ENCODE results near the gene TTLL11.
"Not testable (repeated sequence)": the region's sequence is repeated elsewhere in the genome, so short reads cannot be mapped to it uniquely, and the experiment has no call there.

TTLL11 gene

GRCh38 chr9:122126331-122127261, 33.5 kb upstream of the TTLL11 start:
- DNase-seq: peak; percentile 62

DNA sequence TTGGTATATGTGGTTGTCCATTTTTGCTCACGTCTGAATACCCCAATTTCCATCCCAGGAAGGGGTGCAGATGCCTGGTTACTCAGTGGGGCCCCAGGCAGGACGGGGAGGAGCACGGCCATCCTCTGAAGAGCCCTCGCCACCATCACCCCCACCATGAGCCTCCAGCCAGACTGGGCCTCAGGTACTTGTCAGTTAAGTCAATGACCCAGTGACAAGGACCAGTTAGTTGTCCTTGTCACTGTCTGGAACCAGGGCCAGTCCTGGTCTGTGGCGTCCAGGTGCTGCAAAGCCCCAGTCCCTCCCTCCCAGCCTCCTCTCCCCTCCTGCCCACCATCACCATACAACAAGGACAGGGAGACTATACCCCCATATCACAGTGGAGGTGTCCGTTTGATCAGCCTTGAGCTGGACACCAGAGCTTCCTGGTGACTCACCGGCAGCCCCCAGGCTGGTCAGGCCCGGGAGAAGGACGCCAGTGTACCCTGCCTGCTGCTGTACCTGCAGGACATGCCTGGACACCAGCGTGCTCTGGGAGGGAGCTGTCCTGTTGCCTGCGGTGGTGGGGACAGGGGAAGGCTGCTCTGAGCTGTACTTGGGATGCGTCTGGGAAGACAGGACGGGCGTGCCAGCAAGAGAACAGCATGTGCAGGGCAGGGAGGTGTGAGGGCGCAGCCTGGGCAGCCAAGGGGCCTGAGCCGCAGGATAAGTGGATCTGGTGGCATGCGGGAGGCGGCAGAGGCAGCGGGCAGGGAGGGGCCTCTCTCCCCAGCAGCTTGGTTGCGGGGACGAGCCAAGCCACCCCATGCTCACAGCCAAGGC, 32.6 kb upstream of the TTLL11 start:
- DNase-seq: peak; percentile 47

GRCh38 chr9:122125158-122125508, 32.0 kb upstream of the TTLL11 start:
- peak; percentile 71 for DNase-seq

DNA sequence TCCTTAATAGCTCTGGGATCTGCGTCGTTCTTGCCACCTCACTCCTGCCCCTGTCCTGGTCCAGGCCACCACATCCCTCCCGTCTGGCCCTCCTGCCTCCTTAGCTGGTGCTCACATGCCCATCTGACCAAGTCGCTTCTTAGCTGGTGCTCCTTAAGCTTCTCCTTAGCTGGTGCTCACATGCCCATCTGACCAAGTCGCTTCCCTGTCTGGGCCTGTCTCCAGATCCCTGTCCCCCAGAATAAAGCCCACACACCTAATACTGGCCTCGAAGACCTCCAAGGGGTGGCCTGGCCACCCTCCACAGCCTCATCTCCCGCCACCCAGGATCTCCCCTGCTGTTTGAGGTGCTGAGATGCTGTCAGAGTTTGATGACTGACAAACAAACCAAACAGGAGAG, 31.4 kb upstream of the TTLL11 start:
- DNase-seq: no peak

DNA sequence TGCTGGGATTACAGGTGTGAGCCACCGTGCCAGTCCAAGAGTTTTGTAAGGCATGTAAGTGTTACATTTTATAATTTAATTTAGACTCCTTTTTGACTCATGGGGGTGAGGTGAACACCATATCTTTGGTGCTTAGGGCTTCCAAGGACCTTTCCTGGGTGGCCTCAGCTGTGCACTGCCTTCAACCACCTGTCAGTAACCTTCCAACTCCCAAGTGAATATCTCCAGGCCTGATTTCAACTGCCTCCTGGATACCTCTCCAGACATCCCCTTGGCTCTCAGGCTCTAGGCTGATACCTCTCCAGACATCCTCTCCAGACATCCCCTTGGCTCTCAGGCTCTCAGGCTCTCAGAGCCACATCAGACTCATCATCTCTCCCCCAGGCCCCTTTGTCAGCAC, 30.9 kb upstream of the TTLL11 start:
- DNase-seq: no peak

DNA sequence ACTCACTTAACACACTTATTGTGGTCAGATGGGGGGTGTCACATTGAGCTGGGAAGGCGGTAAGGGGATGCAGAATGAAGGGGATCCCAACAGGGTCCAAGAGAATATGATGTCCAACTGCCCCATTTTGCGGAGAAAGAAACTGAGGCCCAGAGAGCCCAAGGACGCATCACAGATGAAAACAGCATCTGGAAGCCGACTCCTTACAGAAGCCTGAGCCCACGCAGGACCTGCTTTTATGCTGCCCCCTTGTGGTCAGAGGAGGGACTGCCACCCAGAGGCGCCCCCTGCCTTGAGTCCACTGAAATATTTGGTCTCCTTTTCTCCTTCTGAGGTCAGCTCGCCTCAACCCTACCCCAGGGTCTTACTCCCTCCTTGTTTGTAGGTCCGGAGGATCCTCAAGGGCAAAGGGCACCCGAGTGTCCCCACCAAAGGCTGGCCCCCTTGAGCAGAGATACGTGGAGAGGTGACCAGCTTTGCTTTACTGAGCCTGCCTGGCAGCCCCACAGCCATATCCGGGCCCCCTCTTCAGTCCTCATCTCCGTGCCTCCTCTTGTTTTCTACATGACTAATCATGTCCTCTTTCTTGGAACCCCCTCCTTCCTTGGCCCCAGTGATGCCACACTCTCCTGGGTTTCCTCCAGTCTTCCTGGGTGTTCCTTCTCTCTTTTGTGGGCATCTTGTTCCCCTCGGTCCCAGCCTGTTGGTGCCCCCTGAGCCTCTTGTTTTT, 30.0 kb upstream of the TTLL11 start:
- peak; percentile 57 for DNase-seq

- no peak for DNase-seq
These were observed 29.4 kb upstream of the TTLL11 start for GRCh38 chr9:122122468-122122867.

DNA sequence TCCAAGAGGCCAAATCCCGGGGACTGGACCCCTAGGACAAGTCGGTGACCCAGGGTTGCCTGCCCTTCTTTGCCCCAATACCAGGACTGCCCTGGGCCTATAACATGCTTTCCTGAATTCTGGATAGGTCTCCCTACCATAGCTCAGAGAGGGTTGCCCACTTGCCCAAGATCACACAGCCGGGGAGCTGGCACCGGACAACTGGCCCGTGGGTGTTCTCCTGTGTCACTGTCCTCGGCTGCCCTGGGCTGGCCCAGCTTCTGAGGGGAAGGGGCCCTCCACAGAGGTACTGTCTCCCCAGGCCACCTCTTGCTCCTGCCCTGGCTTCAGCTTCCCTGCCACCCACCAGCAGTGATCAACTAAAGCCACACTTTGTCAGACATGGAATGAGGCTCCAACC, 28.8 kb upstream of the TTLL11 start:
- DNase-seq: no peak

DNA sequence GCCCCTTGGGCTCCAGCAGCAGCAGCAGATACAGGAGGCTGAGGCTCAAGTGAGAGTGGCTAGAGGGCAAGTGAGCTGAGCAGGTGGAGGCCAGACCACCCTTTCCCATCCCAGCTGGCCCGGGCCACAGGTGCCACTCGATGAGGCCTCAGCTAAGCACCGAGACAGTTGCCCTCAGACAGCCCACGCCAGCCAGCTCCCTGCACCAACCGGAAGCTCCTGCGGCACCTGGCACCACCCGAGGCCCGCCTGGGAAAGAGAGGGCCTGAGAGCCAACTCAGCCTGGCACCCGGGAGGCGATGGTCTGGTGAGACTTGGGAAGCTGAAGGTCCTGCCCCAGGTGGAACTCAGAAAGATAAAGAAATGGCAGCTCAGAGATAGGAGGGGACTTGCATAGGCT, 28.3 kb upstream of the TTLL11 start:
- DNase-seq: no peak

- DNase-seq: no peak
These were observed 27.4 kb upstream of the TTLL11 start for GRCh38 chr9:122120316-122121071.

DNA sequence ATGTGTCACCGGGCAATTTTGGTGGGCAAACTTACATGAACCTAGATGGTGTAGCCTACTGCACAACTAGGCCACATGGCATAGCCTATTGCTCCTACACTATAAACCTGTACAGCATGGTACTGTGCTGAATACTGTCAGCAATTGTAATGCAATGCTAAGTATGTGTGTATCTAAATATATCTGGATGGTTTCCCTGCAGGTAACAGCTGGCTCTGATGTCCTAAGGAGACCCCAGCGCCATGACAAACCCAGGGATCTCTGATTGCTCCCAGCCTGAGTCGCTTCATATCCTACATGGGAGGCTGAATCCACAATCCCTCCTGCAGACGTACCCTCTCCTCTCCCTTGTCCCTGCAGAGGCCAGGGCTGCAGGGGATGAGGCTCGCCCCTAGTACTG, 26.6 kb upstream of the TTLL11 start:
- no peak for DNase-seq

DNA sequence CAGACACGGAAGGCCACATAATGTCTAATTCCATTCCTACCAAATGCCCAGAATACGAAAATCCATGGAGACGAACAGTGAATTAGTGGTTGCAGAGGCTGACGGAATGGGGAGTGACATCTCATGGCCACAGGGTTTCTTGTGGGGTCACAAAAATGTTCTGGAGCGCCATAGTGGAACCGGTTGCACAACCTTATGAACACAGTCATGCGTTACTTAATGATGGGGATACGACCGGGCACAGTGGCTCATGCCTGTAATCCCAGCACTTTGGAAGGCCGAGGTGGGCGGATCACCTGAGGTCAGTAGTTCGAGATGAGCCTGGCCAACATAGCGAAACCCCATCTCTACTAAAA, 26.0 kb upstream of the TTLL11 start:
- no peak for DNase-seq

DNA sequence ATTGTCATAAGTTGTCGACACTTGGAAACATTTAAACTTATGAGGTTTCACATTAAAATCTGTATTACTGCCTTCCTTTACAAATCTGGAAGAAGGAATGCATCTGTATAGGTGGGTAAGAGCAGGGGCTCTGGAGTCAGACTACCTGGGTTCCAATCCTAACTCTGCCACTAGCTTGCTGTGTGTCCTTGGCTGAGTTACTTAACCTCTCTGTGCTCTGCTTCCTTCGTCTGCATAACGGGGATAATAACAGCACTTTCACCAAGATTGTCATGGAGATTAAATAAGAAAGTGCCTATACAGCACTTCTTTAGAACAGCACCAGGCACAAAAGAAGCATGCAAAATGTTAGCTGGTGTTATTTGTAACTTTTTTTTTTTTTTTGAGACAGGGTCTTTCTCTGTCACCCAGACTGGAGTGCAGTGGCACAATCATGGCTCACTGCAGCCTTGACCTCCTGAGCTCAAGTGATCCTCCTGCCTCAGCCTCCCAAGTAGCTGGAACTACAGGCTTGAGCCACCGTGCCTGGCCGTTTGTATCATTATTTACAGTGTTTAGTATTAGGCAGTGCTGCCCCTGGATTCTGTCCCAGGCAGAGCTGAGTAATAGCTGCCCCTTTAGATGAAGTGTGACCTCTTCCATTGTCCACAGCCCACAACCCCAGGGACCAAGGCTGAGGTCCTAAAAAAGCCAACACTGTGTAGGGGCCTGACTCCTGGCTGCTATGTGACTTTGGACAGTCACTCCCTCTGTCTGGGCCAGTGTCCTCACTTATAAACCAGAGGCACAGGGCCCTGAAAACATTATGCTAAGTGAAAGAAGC, 25.4 kb upstream of the TTLL11 start:
- DNase-seq: no peak

GRCh38 chr9:122117241-122117640, 24.1 kb upstream of the TTLL11 start:
- DNase-seq: not testable (repeated sequence)

DNA sequence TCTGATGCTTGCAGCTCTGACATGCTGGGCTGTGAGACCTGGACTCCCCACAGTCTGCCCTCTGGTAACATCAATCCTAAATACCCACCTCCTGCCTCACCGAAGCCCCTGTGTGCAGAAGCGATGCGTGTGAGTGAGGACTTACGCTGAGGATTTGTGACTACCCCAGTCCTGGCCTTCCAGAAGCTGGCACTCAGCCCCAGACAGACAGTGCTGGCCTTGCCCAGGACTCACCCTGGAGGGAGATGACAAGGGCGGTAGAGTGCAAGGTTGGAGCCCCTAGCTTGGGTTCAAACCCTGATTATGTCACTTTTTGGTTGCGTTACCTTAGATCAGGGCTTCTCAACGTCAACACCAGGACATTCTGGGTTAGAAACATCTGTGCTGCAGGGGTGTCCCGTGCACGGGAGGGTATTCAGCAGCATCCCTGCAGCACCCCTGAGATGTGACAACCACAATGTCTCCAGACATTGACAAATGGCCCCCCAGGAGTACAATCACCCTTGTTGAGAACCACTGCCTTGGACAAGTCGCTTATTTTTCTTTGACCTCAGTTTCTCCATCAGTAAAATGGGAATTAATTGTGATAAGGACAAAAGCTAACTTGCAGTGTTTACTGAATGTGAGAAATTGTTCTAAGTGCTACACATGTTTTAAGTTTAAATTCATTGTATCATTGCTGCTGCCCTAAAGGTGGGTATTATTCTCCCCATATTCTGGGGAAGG, 23.5 kb upstream of the TTLL11 start:
- no peak for DNase-seq

GRCh38 chr9:122116040-122116439, 22.9 kb upstream of the TTLL11 start:
- no peak for DNase-seq

- DNase-seq: no peak
These were observed 22.3 kb upstream of the TTLL11 start for GRCh38 chr9:122115176-122116035.

DNA sequence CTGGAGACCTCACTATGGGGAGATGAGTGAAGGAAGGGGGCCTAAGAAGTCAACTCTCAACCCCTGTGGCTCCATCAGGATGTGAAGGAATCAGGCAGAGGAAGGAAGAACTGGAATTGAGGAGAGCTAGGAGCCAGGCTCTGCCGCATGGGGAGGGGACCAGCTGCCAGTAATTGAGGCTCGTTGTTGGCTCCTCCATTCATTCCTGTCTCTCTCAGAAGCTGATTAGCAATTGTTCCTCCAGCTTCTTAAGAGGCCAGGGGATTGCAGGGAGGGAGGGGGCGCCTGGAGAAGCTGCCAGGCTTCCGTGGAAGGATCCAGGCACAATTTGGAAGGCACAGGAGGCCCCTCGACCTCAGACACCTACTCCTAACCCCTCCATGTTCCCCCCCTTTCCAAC, 20.5 kb upstream of the TTLL11 start:
- no peak for DNase-seq

- no peak for DNase-seq
These were observed 19.1 kb upstream of the TTLL11 start for GRCh38 chr9:122112238-122112637.

All from right kidney (tissue), 1 donor.